GM12801 (cell line): ENCODE data around the gene CCDC177.

Experiments
- CTCF ChIP-seq: IDR thresholded peaks from one replicate; pipeline ENCODE4 v1.5.1; 2011; ENCODE audit warnings: control low read depth; ENCODE audit not compliant: insufficient read length; ENCODE audit errors: extremely low read depth

The CCDC177 gene

GRCh38 chr14:69573205-69573830, 1.4 kb downstream of the CCDC177 start:
- no peak for TF ChIP-seq CTCF

GRCh38 chr14:69572841-69573135, 1.9 kb downstream of the CCDC177 start:
- TF ChIP-seq CTCF: no peak

GRCh38 chr14:69572030-69572840, 2.4 kb downstream of the CCDC177 start:
- TF ChIP-seq CTCF: no peak

GRCh38 chr14:69571449-69572029, 3.1 kb downstream of the CCDC177 start:
- TF ChIP-seq CTCF: no peak

GRCh38 chr14:69570836-69571330, 3.8 kb downstream of the CCDC177 start:
- TF ChIP-seq CTCF: no peak

- TF ChIP-seq CTCF: no peak
Observed at GRCh38 chr14:69569859-69570258, 4.8 kb downstream of the CCDC177 start.

GRCh38 chr14:69567563-69567962, 7.1 kb downstream of the CCDC177 start:
- no peak for TF ChIP-seq CTCF
